Cardiac fibroblast (primary cell): ENCODE data around the gene MEX3A.
A peak's percentile ranks its signal among the peaks of the same experiment; 100 is the strongest.

Source experiments
- DNase-seq, 2 donors: peaks; one replicate each; pipeline versions ENCODE4 v3.0.0 to v3.0.0-alpha.2; 2010; ENCODE audit warnings: low read depth in 2 of 2
- H3K4me3 ChIP-seq, 2 donors: replicated peaks in 1 of 2; 1 replicate in 1 of 2; 2 replicates in 1 of 2; pipeline ENCODE4 v1.5.1; 2011; ENCODE audit warnings: low read depth in 2 of 2, low read length in 2 of 2, mild to moderate bottlenecking in 2 of 2, moderate library complexity in 1 of 2
- TF ChIP-seq, protein P1 (sequence below): IDR thresholded peaks from one replicate; pipeline ENCODE4 v1.5.1; 2011; ENCODE audit warnings: low read depth, mild to moderate bottlenecking, low read length, inconsistent platforms

MEX3A gene

DNA sequence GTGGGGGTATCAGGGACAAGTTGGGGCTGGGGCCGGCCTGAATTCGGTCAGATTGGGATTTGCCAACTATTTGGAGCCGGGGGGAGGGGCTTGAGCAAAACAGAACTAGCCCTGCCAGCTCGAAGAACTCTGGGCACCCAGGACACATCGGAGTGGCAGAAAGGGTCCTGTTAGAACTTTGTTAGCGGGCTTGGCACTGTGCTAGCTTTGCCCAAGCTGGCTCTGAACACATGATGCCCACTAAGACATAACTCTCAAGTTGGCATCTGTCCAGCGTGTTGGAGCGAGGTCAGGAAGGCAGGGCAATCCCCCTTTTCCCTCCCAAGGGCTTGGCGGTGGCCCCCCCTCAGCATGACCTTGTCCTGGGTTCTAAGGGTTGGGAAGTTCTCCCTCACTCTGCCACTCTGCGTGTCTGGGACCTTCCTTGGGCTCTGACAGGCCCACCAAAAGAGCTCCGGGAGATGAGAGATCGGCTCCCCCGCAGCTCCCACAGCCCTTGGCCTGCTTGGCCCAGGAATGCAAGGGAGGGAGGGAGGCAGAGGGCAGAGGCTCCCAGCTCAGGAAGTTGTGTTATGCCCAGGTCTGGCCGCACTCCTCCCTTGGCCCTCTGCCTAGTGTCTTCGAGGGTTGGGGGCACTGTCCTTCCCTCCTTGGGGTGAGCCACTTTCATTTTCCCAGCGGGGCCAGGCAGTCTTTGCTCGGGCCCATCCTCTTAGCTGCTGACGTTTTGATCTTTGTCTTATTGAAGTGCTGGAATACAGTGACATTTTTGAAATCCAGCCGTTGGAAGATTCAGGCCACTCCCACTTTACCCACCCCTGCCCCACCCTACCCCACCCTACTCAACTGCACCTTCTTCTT, 33.5 kb upstream of the MEX3A start:
- TF ChIP-seq, protein P1, sequence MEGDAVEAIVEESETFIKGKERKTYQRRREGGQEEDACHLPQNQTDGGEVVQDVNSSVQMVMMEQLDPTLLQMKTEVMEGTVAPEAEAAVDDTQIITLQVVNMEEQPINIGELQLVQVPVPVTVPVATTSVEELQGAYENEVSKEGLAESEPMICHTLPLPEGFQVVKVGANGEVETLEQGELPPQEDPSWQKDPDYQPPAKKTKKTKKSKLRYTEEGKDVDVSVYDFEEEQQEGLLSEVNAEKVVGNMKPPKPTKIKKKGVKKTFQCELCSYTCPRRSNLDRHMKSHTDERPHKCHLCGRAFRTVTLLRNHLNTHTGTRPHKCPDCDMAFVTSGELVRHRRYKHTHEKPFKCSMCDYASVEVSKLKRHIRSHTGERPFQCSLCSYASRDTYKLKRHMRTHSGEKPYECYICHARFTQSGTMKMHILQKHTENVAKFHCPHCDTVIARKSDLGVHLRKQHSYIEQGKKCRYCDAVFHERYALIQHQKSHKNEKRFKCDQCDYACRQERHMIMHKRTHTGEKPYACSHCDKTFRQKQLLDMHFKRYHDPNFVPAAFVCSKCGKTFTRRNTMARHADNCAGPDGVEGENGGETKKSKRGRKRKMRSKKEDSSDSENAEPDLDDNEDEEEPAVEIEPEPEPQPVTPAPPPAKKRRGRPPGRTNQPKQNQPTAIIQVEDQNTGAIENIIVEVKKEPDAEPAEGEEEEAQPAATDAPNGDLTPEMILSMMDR = no peak
- peak; percentile 66 to 86 for DNase-seq

DNA sequence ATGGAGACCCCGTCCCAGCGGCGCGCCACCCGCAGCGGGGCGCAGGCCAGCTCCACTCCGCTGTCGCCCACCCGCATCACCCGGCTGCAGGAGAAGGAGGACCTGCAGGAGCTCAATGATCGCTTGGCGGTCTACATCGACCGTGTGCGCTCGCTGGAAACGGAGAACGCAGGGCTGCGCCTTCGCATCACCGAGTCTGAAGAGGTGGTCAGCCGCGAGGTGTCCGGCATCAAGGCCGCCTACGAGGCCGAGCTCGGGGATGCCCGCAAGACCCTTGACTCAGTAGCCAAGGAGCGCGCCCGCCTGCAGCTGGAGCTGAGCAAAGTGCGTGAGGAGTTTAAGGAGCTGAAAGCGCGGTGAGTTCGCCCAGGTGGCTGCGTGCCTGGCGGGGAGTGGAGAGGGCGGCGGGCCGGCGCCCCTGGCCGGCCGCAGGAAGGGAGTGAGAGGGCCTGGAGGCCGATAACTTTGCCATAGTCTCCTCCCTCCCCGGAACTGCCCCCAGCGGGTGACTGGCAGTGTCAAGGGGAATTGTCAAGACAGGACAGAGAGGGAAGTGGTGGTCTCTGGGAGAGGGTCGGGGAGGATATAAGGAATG, 32.8 kb upstream of the MEX3A start:
- TF ChIP-seq, protein P1 = no peak
- peak overlapping the region; percentile 74 to 100 for H3K4me3 ChIP-seq
- no peak for DNase-seq

More for the DNA sequence above, 33.5 kb upstream of the MEX3A start:
- peak overlapping the region; percentile 74 to 100 for H3K4me3 ChIP-seq

DNA sequence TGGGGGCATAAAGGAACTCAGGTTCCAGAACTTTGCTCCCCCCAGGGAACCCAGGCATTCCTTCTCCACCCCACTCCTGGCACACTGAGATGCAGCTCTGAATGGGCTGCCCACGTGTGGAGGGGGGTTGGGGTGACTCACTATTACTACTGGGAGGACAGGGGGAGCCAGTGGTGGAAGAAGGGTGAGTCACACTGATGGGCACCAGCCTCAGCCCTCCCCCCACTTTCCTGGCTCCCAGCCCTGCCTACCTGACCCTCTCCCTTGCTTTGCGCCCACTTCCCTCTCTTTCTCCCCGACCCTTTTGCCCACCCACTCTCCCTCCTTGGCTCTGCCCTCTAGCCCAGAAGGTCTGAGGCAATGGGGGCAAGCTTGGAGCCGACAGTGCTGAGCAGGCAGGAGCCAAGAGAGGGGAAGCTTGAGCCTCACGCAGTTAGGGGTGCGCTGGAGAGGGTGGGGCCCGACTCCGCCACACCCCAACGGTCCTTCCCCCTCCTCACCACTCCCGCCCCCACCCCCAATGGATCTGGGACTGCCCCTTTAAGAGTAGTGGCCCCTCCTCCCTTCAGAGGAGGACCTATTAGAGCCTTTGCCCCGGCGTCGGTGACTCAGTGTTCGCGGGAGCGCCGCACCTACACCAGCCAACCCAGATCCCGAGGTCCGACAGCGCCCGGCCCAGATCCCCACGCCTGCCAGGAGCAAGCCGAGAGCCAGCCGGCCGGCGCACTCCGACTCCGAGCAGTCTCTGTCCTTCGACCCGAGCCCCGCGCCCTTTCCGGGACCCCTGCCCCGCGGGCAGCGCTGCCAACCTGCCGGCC, 32.0 kb upstream of the MEX3A start, which contains the start of gene LMNA:
TSS of gene LMNA (plus strand) at position 611 of the 818 bp plus-strand sequence. CDS start 208 bp downstream, outside the sequence.
- peak within 1 kb of the TSS; percentile 74 to 100 for H3K4me3 ChIP-seq
- peak; percentile 96 to 98 for DNase-seq
- TF ChIP-seq, protein P1 = no peak

DNA sequence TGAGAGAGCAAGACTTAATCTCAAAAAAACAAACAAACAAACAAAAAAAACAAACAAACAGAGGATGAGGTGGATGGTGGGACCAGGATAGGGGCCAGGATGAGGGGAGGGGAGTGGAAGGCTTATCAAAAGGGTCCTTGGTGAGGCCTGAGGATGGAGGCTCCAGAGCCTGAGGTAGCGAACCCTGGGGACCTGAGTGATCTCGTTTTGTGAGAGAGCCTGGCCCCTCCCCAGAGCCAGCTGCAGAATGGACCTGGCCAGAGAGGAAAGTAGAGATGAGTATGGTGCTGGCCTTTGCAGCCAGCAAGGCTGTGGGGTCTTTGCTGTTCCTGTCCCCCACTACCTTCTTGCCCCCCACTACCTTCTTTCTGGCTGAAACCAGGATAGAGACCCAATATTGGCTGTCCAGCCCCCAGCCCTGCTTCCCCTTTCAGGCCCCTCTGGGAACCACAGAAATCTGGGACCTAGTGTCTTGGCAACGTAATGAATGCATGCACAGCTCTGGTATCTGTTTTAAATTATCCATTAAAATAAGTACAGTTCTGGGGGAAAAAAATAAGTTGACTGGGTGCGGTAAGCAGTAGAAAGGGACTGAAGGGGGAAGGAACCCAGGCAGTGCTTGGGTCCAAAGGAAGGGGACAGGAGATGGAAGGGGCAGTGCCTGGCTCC, 31.2 kb upstream of the MEX3A start:
- no peak overlapping the region for H3K4me3 ChIP-seq
- peak in 1 of 2 donors; percentile 34 for DNase-seq
- TF ChIP-seq, protein P1 = no peak

DNA sequence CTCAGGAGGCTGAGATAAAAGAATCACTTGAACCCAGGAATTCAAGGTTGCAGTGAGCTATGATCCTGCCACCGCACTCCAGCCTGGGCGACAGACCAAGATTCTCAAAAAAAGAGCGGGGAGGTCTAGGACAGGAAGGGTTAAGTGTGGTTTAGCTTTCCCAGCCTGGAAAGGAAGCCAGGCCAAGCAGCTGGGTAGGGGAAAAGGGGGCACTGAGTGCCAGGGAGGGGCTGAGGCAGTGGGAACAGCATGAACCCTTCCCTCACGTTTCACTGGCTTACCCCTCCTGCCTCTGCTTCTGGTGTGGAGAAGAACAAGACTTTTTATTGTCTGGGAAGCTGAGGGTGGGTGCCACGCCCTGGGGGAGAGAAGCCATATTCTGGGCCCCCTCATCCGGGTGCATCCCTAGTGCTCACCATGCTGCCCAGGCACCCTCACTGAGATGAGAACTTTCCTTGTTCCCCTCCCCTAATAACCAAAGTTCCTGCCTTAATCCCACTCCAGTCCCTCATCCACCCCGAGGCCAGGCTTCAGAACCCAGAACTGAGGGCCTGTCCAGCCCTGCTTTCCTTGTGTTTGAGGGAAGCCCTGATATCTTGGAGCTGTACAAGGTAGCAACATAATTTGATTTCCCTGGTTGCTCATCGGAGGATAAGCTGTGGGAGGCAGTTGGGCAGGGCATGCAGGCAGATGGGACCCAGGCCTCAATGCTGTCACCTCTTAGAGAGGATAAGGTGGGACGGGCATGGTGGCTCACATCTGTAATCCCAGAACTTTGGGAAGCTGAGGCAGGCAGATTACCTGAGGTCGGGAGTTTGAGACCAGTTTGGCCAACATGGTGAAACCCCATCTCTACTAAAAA, 30.2 kb upstream of the MEX3A start:
- DNase-seq = no peak
- TF ChIP-seq, protein P1 = no peak
- H3K4me3 ChIP-seq = no peak overlapping the region
